SK-N-SH (cell line): ENCODE data around the gene DPH7. TPM values are rescaled to one million over a fixed set of nuclear protein-coding genes. Genes with fewer than 3 reads are reported as not detected.

Experiments used
- CTCF ChIA-PET: fragments of 300-600, 350-600 bp; formaldehyde crosslinking; extraction: SDS; loops from one replicate; lab custom pipeline; 2021; lab: Yijun Ruan, JAX
- POLR2A ChIA-PET: fragments of 350-600 bp; sonication (Branson Sonifier 250); formaldehyde crosslinking; extraction: SDS; loops from one replicate; lab custom pipeline; 2020; ENCODE audit warnings: antibody characterized with exemption, inconsistent platforms; lab: Yijun Ruan, JAX
- DNase-seq: peaks from one replicate; pipeline ENCODE4 v3.0.0; 2012
- H2AFZ ChIP-seq: fragments of 200-600 bp; sonication (generic); 2 replicates; pipeline ENCODE4 v1.8.1; 2016; ENCODE audit warnings: antibody characterized with exemption, mild to moderate bottlenecking, low read depth
- H3F3A ChIP-seq: fragments of 200-600 bp; sonication (generic); replicated peaks from 2 replicates; pipeline ENCODE3; 2016; ENCODE audit warnings: antibody characterized with exemption, mild to moderate bottlenecking; ENCODE audit not compliant: insufficient read depth
- H3K27ac ChIP-seq, 2 experiments: fragments of 200-500 bp in 1 of 2; fragments of 200-600 bp in 1 of 2; sonication (Bioruptor generic) in 1 of 2; sonication (generic), shearing (Covaris generic) in 1 of 2; 2 replicates each; pipeline versions ENCODE4 v1.5.1 to v1.6.1; 2014 to 2016; ENCODE audit warnings: low read depth in 2 of 2, inconsistent platforms in 1 of 2, low read length in 1 of 2, mild to moderate bottlenecking in 1 of 2, mixed read lengths in 1 of 2
- H3K27me3 ChIP-seq: fragments of 200-600 bp; sonication (generic), shearing (Covaris generic); 2 replicates; pipeline ENCODE4 v1.6.1; 2016; ENCODE audit warnings: mixed run types; ENCODE audit not compliant: insufficient read depth
- H3K36me3 ChIP-seq, 2 experiments: fragments of 200-500 bp in 1 of 2; fragments of 200-600 bp in 1 of 2; sonication (Bioruptor generic) in 1 of 2; sonication (generic) in 1 of 2; replicated peaks in 1 of 2; 2 replicates each; pipeline versions ENCODE3 to v1.5.1; 2014 to 2016; ENCODE audit warnings: low read length in 1 of 2, mild to moderate bottlenecking in 1 of 2; ENCODE audit not compliant: insufficient read depth in 2 of 2, control insufficient read depth in 1 of 2
- H3K4me1 ChIP-seq, 2 experiments: fragments of 200-500 bp in 1 of 2; fragments of 200-600 bp in 1 of 2; sonication (Bioruptor generic) in 1 of 2; sonication (generic), shearing (Covaris generic) in 1 of 2; 2 replicates each; pipeline versions ENCODE4 v1.5.1 to v1.6.1; 2014 to 2016; ENCODE audit warnings: low read depth in 1 of 2, low read length in 1 of 2, mixed run types in 1 of 2; ENCODE audit not compliant: insufficient read depth in 2 of 2, control insufficient read depth in 1 of 2
- H3K4me2 ChIP-seq: fragments of 200-600 bp; sonication (generic), shearing (Covaris generic); 2 replicates; pipeline ENCODE4 v1.6.1; 2017; ENCODE audit warnings: mixed run types
- H3K4me3 ChIP-seq, 2 experiments: fragments of 200-500 bp in 1 of 2; fragments of 200-600 bp in 1 of 2; sonication (Bioruptor generic) in 1 of 2; sonication (generic), shearing (Covaris generic) in 1 of 2; 2 replicates each; pipeline versions ENCODE4 v1.5.1 to v1.8.1; 2014 to 2016; ENCODE audit warnings: low read depth in 2 of 2, inconsistent platforms in 1 of 2, low read length in 1 of 2, mild to moderate bottlenecking in 1 of 2, mixed read lengths in 1 of 2, moderate library complexity in 1 of 2
- H3K79me2 ChIP-seq: fragments of 200-600 bp; sonication (generic); 2 replicates; pipeline ENCODE4 v1.8.1; 2017; ENCODE audit warnings: mild to moderate bottlenecking; ENCODE audit not compliant: insufficient read depth
- H3K9ac ChIP-seq: fragments of 200-600 bp; sonication (generic); 2 replicates; pipeline ENCODE4 v1.6.1; 2017; ENCODE audit warnings: mixed run types
- H3K9me2 ChIP-seq: fragments of 200-600 bp; sonication (generic); 2 replicates; pipeline ENCODE4 v1.6.1; 2017; ENCODE audit warnings: mixed run types
- H3K9me3 ChIP-seq: fragments of 200-600 bp; sonication (generic); 2 replicates; pipeline ENCODE4 v1.6.1; 2017; ENCODE audit warnings: mixed run types, mild to moderate bottlenecking, moderate library complexity
- H4K20me1 ChIP-seq: fragments of 200-600 bp; sonication (generic); 2 replicates; pipeline ENCODE4 v1.6.1; 2017; ENCODE audit warnings: mild to moderate bottlenecking, mixed run types; ENCODE audit not compliant: insufficient read depth
- ELF1 ChIP-seq: IDR thresholded peaks from 2 replicates; pipeline ENCODE4 v1.4.0; 2012
- NFIC ChIP-seq: IDR thresholded peaks from 2 replicates; pipeline ENCODE4 v1.4.0; 2012; ENCODE audit warnings: borderline replicate concordance
- NRF1 ChIP-seq: IDR thresholded peaks from 2 replicates; pipeline ENCODE4 v1.6.1; 2012; ENCODE audit warnings: low read depth, mild to moderate bottlenecking, low read length
- RXRA ChIP-seq: IDR thresholded peaks from 2 replicates; pipeline ENCODE4 v1.4.0; 2012; ENCODE audit warnings: low read depth, mild to moderate bottlenecking, borderline replicate concordance
- SMC3 ChIP-seq: IDR thresholded peaks from 2 replicates; pipeline ENCODE4 v1.6.1; 2012; ENCODE audit warnings: low read depth, low read length, improper control_type of control experiment
- TEAD4 ChIP-seq: IDR thresholded peaks from 2 replicates; pipeline ENCODE4 v1.4.0; 2012; ENCODE audit warnings: mild to moderate bottlenecking, borderline replicate concordance; ENCODE audit not compliant: insufficient read depth
- YY1 ChIP-seq: IDR thresholded peaks from 2 replicates; pipeline ENCODE4 v1.4.0; 2012; ENCODE audit warnings: low read depth, mild to moderate bottlenecking
- WGBS: methylation state at CpG from one replicate; pipeline ENCODE4 v1.1.6; 2017; ENCODE audit warnings: low lambda C conversion rate; 5-methylcytosine and 5-hydroxymethylcytosine counted together
- polyA plus RNA-seq, 3 experiments: library from polyadenylated mRNA; depleted of rRNA; stranded (reverse); fragments of >200 nt; gene quantifications; 2 replicates each; pipeline ENCODE4 v1.2.3, GENCODE V29; 2012
- TF ChIP-seq, protein P1 (sequence below): fragments of 200-600 bp; sonication (generic); IDR thresholded peaks from 2 replicates; pipeline ENCODE4 v1.6.1; 2017; ENCODE audit warnings: antibody characterized with exemption, mild to moderate bottlenecking, moderate library complexity
- TF ChIP-seq, protein P2 (sequence below): fragments of 150-350 bp; IDR thresholded peaks from 2 replicates; pipeline ENCODE4 v1.6.1; 2016; ENCODE audit warnings: mild to moderate bottlenecking, low read depth, low read length
- TF ChIP-seq, protein P3 (sequence below): IDR thresholded peaks from 2 replicates; pipeline ENCODE4 v1.6.1; 2012; ENCODE audit warnings: mild to moderate bottlenecking, low read depth, low read length, moderate library complexity

The DPH7 gene
- polyA plus RNA-seq, 1 of the 3 experiments (the other 2 are of a cell fraction), result 59.9 TPM

DNA sequence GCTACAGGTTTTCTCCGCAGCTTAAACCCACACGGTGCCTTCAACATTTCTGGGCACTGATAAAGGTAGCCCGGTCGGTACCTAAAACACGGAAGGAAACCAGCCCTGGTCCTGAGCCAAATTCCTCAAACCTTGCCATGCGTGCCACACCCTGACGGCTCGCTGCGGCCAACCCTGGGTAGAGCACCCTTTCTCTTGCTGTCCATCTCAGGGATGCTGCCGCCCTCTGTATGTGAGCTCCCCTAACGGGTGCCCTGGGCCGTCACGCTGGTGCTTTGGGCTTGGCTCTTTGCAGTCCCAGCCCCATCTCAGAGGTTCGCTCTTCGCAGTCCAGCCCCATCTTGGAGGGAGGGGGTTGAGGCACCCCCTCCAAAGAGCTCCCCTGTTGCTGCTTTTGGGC, 72.5 kb downstream of the DPH7 start:
- Histone ChIP-seq H3K9ac (no peak overlapping the region), H3K79me2 (no peaks in the 10 kb centered on the region), H3K27me3 (no peaks in the 10 kb centered on the region), H3K4me2 (no peak overlapping the region), H2AFZ (no peak overlapping the region), H4K20me1 (no peaks in the 10 kb centered on the region), H3K9me3 (no peaks in the 10 kb centered on the region), H3F3A (peaks cover 5% of the 10 kb centered on the region), H3K4me1 (no peaks in the 10 kb centered on the region), H3K4me3 (no peak overlapping the region), H3K9me2 (no peaks in the 10 kb centered on the region), H3K36me3 (no peaks in the 10 kb centered on the region), H3K27ac (no peak overlapping the region)
- TF ChIP-seq NFIC (no peak), RXRA (no peak), YY1 (no peak), TEAD4 (no peak), NRF1 (no peak), ELF1 (no peak), SMC3 (no peak)
- TF ChIP-seq, protein P1, sequence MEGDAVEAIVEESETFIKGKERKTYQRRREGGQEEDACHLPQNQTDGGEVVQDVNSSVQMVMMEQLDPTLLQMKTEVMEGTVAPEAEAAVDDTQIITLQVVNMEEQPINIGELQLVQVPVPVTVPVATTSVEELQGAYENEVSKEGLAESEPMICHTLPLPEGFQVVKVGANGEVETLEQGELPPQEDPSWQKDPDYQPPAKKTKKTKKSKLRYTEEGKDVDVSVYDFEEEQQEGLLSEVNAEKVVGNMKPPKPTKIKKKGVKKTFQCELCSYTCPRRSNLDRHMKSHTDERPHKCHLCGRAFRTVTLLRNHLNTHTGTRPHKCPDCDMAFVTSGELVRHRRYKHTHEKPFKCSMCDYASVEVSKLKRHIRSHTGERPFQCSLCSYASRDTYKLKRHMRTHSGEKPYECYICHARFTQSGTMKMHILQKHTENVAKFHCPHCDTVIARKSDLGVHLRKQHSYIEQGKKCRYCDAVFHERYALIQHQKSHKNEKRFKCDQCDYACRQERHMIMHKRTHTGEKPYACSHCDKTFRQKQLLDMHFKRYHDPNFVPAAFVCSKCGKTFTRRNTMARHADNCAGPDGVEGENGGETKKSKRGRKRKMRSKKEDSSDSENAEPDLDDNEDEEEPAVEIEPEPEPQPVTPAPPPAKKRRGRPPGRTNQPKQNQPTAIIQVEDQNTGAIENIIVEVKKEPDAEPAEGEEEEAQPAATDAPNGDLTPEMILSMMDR, result no peak
- TF ChIP-seq, protein P2, sequence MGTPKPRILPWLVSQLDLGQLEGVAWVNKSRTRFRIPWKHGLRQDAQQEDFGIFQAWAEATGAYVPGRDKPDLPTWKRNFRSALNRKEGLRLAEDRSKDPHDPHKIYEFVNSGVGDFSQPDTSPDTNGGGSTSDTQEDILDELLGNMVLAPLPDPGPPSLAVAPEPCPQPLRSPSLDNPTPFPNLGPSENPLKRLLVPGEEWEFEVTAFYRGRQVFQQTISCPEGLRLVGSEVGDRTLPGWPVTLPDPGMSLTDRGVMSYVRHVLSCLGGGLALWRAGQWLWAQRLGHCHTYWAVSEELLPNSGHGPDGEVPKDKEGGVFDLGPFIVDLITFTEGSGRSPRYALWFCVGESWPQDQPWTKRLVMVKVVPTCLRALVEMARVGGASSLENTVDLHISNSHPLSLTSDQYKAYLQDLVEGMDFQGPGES, result no peak
- TF ChIP-seq, protein P3, sequence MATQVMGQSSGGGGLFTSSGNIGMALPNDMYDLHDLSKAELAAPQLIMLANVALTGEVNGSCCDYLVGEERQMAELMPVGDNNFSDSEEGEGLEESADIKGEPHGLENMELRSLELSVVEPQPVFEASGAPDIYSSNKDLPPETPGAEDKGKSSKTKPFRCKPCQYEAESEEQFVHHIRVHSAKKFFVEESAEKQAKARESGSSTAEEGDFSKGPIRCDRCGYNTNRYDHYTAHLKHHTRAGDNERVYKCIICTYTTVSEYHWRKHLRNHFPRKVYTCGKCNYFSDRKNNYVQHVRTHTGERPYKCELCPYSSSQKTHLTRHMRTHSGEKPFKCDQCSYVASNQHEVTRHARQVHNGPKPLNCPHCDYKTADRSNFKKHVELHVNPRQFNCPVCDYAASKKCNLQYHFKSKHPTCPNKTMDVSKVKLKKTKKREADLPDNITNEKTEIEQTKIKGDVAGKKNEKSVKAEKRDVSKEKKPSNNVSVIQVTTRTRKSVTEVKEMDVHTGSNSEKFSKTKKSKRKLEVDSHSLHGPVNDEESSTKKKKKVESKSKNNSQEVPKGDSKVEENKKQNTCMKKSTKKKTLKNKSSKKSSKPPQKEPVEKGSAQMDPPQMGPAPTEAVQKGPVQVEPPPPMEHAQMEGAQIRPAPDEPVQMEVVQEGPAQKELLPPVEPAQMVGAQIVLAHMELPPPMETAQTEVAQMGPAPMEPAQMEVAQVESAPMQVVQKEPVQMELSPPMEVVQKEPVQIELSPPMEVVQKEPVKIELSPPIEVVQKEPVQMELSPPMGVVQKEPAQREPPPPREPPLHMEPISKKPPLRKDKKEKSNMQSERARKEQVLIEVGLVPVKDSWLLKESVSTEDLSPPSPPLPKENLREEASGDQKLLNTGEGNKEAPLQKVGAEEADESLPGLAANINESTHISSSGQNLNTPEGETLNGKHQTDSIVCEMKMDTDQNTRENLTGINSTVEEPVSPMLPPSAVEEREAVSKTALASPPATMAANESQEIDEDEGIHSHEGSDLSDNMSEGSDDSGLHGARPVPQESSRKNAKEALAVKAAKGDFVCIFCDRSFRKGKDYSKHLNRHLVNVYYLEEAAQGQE, result no peak
- POLR2A ChIA-PET, result no interaction called here
- WGBS, result 91% methylated on average over 12 of the region's 15 CpGs
- DNase-seq, result no peak
- CTCF ChIA-PET, result interaction anchor here (0.7 to 1.5 kb wide), 3 partner anchors 29 to 211 kb away, joined by 3 to 4 read pairs (median 3); no protein-coding TSS in a partner anchor
